GM11168 (cell line): Measurements from ENCODE around the gene SLC30A2.
"Not testable (repeated sequence)": the region's sequence is repeated elsewhere in the genome, so short reads cannot be mapped to it uniquely, and the experiment has no call there.

Experiments used
- in situ Hi-C: fragments of 300-500 bp; cut with MboI; formaldehyde crosslinking; loops from one replicate; pipeline ENCODE4 v1.12.0; 2022; ENCODE audit warnings: low sequenced_read_pairs; ENCODE audit not compliant: unreplicated experiment

Gene SLC30A2

GRCh38 chr1:26045722-26046245 is at the start of gene SLC30A2:
Gene SLC30A2, minus strand, starts transcription at chr1:26046118. Its CDS starts 222 bp downstream, at chr1:26045896.
- in situ Hi-C loops = no loop called here

GRCh38 chr1:26094677-26095383 is 48.9 kb upstream of the SLC30A2 start:
- in situ Hi-C loops = no loop called here

- in situ Hi-C loops = no loop called here
Measured at GRCh38 chr1:26094076-26094669, 48.3 kb upstream of the SLC30A2 start.

GRCh38 chr1:26093569-26093968 is 47.7 kb upstream of the SLC30A2 start:
- in situ Hi-C loops = not testable (repeated sequence)

GRCh38 chr1:26092422-26092821 is 46.5 kb upstream of the SLC30A2 start:
- in situ Hi-C loops = no loop called here

GRCh38 chr1:26090893-26091292 is 45.0 kb upstream of the SLC30A2 start:
- in situ Hi-C loops = no loop called here

GRCh38 chr1:26089125-26089524 is 43.2 kb upstream of the SLC30A2 start:
- in situ Hi-C loops = no loop called here

- in situ Hi-C loops = no loop called here
Measured at GRCh38 chr1:26084844-26085243, 38.9 kb upstream of the SLC30A2 start.

GRCh38 chr1:26084091-26084561 is 38.2 kb upstream of the SLC30A2 start:
- in situ Hi-C loops = no loop called here

- in situ Hi-C loops = no loop called here
Measured at GRCh38 chr1:26083208-26083607, 37.3 kb upstream of the SLC30A2 start.

- in situ Hi-C loops = no loop called here
Measured at GRCh38 chr1:26082020-26082350, 36.1 kb upstream of the SLC30A2 start.

GRCh38 chr1:26081267-26082019 is 35.5 kb upstream of the SLC30A2 start:
- in situ Hi-C loops = no loop called here

GRCh38 chr1:26079960-26080814 is 34.3 kb upstream of the SLC30A2 start:
- in situ Hi-C loops = loop anchor here (5.0 kb wide), 1 partner anchor 38 kb away; no protein-coding TSS in a partner anchor

GRCh38 chr1:26079178-26079563 is 33.3 kb upstream of the SLC30A2 start:
- in situ Hi-C loops = loop anchor here (5.0 kb wide), 1 partner anchor 37 kb away; no protein-coding TSS in a partner anchor

- in situ Hi-C loops = loop anchor here (5.0 kb wide), 1 partner anchor 36 kb away; no protein-coding TSS in a partner anchor
Measured at GRCh38 chr1:26078286-26079177, 32.6 kb upstream of the SLC30A2 start.

- in situ Hi-C loops = loop anchor here (5.0 kb wide), 1 partner anchor 35 kb away; no protein-coding TSS in a partner anchor
Measured at GRCh38 chr1:26077524-26077923, 31.6 kb upstream of the SLC30A2 start.

- in situ Hi-C loops = loop anchor here (5.0 kb wide), 1 partner anchor 33 kb away; no protein-coding TSS in a partner anchor
Measured at GRCh38 chr1:26075421-26076144, 29.7 kb upstream of the SLC30A2 start.

- in situ Hi-C loops = no loop called here
Measured at GRCh38 chr1:26072305-26072704, 26.4 kb upstream of the SLC30A2 start.
